ENCODE measurements around the gene DYDC2. TPM values are rescaled to one million over a fixed set of nuclear protein-coding genes. Genes with fewer than 3 reads are reported as not detected.

DYDC2 gene
- total and polyA plus RNA-seq, 9 of the 15 experiments (the other 6 are each of a cell fraction or from before 2014, with no cell fraction given) = 0.06 to 0.34 (median 0.15) TPM; not detected in 5

GRCh38 chr10:80371467-80371866 lies 14.9 kb downstream of the DYDC2 start:
- intact Hi-C loops (cut with micrococcal nuclease) = no loop called here
- Histone ChIP-seq H2AFZ (ENCODE audit: low read depth, low read length) (no peak overlapping the region), H3K4me3 (no peak overlapping the region), H3K4me1 (replicated peaks in 1 of 2; ENCODE audit: control insufficient read depth in 2 of 2, insufficient read depth in 2 of 2, low read length in 2 of 2) (no peaks in the 10 kb centered on the region), H3K9me3 (replicated peaks; ENCODE audit: control insufficient read depth, insufficient read depth, low read depth, low read length) (no peaks in the 10 kb centered on the region), H3K36me3 (ENCODE audit: control insufficient read depth, insufficient read depth, low read length) (no peaks in the 10 kb centered on the region), H3K4me2 (ENCODE audit: insufficient read depth, low read length) (no peak overlapping the region), H3K79me2 (ENCODE audit: control insufficient read depth, insufficient read depth, low read length) (no peaks in the 10 kb centered on the region), H3K27me3 (ENCODE audit: control insufficient read depth in 2 of 2, insufficient read depth in 2 of 2, low read length in 2 of 2) (peaks cover 0 to 11% of the 10 kb centered on the region in 2 experiments; a peak in 2 of 5 replicates), H3K27ac (ENCODE audit: extremely low read depth, low read depth, low read length) (no peak overlapping the region), H3K9me1 (ENCODE audit: control insufficient read depth, insufficient read depth, low read length) (no peaks in the 10 kb centered on the region), H4K20me1 (replicated peaks; ENCODE audit: control insufficient read depth, insufficient read depth, low read length) (no peaks in the 10 kb centered on the region), H3K9ac (ENCODE audit: insufficient read depth in 1 of 2, low read depth in 2 of 2, low read length in 2 of 2) (no peak overlapping the region)
- CTCF ChIA-PET (ENCODE audit: low intra/inter-chr PET ratio) = no interaction called here
- no peak for DNase-seq (ENCODE audit: extremely low read depth in 1 of 4, low spot score in 3 of 4)
- no peak for TF ChIP-seq ZZZ3 (IDR thresholded peaks at IDR 0.05)
- TF ChIP-seq ELF4 (CRISPR knock-in tag; IDR thresholded peaks at IDR 0.05) = no peak
- no peak for TF ChIP-seq FOXJ3 (CRISPR knock-in tag; IDR thresholded peaks at IDR 0.05)
- no peak for TF ChIP-seq RBM17 (IDR thresholded peaks at IDR 0.05; ENCODE audit: borderline replicate concordance, low read depth, low read length)
- no peak for TF ChIP-seq ZNF785 (CRISPR knock-in tag; IDR thresholded peaks at IDR 0.05)
- no peak for TF ChIP-seq BRD9 (IDR thresholded peaks at IDR 0.05; ENCODE audit: low read depth, partially characterized antibody)
- TF ChIP-seq ASH1L (IDR thresholded peaks at IDR 0.05; ENCODE audit: borderline replicate concordance, low read depth, partially characterized antibody) = no peak
- TF ChIP-seq MYBL2 (IDR thresholded peaks at IDR 0.05; ENCODE audit: low read depth) = no peak
- TF ChIP-seq MYBL2 (CRISPR knock-in tag; IDR thresholded peaks at IDR 0.05; ENCODE audit: borderline replicate concordance) = no peak
- no peak for TF ChIP-seq MEF2A (IDR thresholded peaks at IDR 0.05; ENCODE audit: control insufficient read depth, low read depth, low read length)
- TF ChIP-seq PTRF (tag; IDR thresholded peaks at IDR 0.05) = no peak
- no peak for TF ChIP-seq RBM15 (IDR thresholded peaks at IDR 0.05; ENCODE audit: insufficient read depth, low read length)
- TF ChIP-seq, protein P1, sequence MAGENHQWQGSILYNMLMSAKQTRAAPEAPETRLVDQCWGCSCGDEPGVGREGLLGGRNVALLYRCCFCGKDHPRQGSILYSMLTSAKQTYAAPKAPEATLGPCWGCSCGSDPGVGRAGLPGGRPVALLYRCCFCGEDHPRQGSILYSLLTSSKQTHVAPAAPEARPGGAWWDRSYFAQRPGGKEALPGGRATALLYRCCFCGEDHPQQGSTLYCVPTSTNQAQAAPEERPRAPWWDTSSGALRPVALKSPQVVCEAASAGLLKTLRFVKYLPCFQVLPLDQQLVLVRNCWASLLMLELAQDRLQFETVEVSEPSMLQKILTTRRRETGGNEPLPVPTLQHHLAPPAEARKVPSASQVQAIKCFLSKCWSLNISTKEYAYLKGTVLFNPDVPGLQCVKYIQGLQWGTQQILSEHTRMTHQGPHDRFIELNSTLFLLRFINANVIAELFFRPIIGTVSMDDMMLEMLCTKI (IDR thresholded peaks at IDR 0.05; ENCODE audit: partially characterized antibody) = no peak
- TF ChIP-seq ATF3 (IDR thresholded peaks at IDR 0.05) = no peak
- no peak for TF ChIP-seq ATF3 (CRISPR knock-in tag; conservative IDR thresholded peaks at IDR 0.05)
- no peak for TF ChIP-seq SETDB1 (IDR thresholded peaks at IDR 0.05; ENCODE audit: low read length)
- TF ChIP-seq MITF (IDR thresholded peaks at IDR 0.05) = no peak
- no peak for TF ChIP-seq ZNF174 (CRISPR knock-in tag; IDR thresholded peaks at IDR 0.05)
- no peak for TF ChIP-seq NCOA2 (IDR thresholded peaks at IDR 0.05; ENCODE audit: partially characterized antibody in 2 of 2)
- POLR2A ChIA-PET = interaction anchor here (0.9 kb wide), 1 partner anchor 26 kb away, joined by 3 read pairs; no protein-coding TSS in a partner anchor
- WGBS (ENCODE audit: insufficient coverage, low coverage, missing lambda C conversion rate) = under 1% methylated on average over 6 of the region's 6 CpGs
- ATAC-seq = no peak
- no peak for FAIRE-seq
- no TSS peak for BruUV-seq (replicated peaks)
- in situ Hi-C loops (cut with MboI) = no loop called here
